Uterus (tissue), 4 donors: ENCODE data around the gene TMEM161A. TPM values are rescaled to one million over a fixed set of nuclear protein-coding genes. Genes with fewer than 3 reads are reported as not detected.
A peak's percentile ranks its signal among the peaks of the same experiment; 100 is the strongest.

Source experiments
- DNase-seq, 2 donors: peaks; one replicate each; pipeline ENCODE4 v3.0.0-alpha.2; 2019 to 2020
- H3K27ac ChIP-seq, 2 donors: fragments of 200-600 bp; sonication (generic); 1 replicate in 1 of 2; 2 replicates in 1 of 2; pipeline ENCODE4 v1.5.1; 2016 to 2018
- H3K27me3 ChIP-seq, 2 donors: fragments of 200-600 bp; sonication (generic); one replicate each; pipeline ENCODE4 v1.5.1; 2018 to 2019; ENCODE audit warnings: control low read depth in 1 of 2
- H3K36me3 ChIP-seq, 2 donors: fragments of 200-600 bp; sonication (generic); one replicate each; pipeline ENCODE4 v1.5.1; 2019; ENCODE audit warnings: control low read depth in 1 of 2
- H3K4me1 ChIP-seq, 2 donors: fragments of 200-600 bp; sonication (generic); one replicate each; pipeline ENCODE4 v1.5.1; 2018 to 2019; ENCODE audit warnings: control low read depth in 1 of 2
- H3K4me3 ChIP-seq, 2 donors: fragments of 200-600 bp; sonication (generic); 1 replicate in 1 of 2; 2 replicates in 1 of 2; pipeline ENCODE4 v1.5.1; 2018 to 2019; ENCODE audit warnings: mild to moderate bottlenecking in 1 of 2
- H3K9me3 ChIP-seq, 2 donors: fragments of 200-600 bp; sonication (generic); one replicate each; pipeline ENCODE4 v1.5.1; 2019; ENCODE audit warnings: control low read depth in 1 of 2
- CTCF ChIP-seq, 4 experiments: fragments of 200-600 bp in 2 of 4; fragments of 450-650 bp in 2 of 4; sonication (generic) in 2 of 4; IDR thresholded peaks; one replicate each; pipeline ENCODE4 v1.5.1; 2016 to 2019; ENCODE audit warnings: antibody characterized with exemption in 4 of 4, mild to moderate bottlenecking in 2 of 4, moderate library complexity in 1 of 4
- POLR2A ChIP-seq, 2 donors: fragments of 450-650 bp; IDR thresholded peaks; one replicate each; pipeline ENCODE4 v1.6.1; 2016; ENCODE audit warnings: antibody characterized with exemption in 2 of 2, mild to moderate bottlenecking in 1 of 2, moderate library complexity in 1 of 2
- intact Hi-C: fragments of 100-400 bp; cut with DNase I; formaldehyde crosslinking; loops from one replicate; pipeline ENCODE4 v1.15.1; 2023; ENCODE audit warnings: low total_unique reads
- total RNA-seq, 4 donors: library from RNA; depleted of rRNA in 3 of 4; stranded (reverse); fragments of >200 nt in 3 of 4; gene quantifications; one replicate each; pipeline versions ENCODE4 v1.1.0 to v1.2.4, GENCODE V29; 2014 to 2023
- donor health status: DM: yes; HTN: yes; CAD: no.

TMEM161A gene
- total RNA-seq, 4 donors from 2014 or later: 3.5 to 33.6 (median 17.3) TPM

DNA sequence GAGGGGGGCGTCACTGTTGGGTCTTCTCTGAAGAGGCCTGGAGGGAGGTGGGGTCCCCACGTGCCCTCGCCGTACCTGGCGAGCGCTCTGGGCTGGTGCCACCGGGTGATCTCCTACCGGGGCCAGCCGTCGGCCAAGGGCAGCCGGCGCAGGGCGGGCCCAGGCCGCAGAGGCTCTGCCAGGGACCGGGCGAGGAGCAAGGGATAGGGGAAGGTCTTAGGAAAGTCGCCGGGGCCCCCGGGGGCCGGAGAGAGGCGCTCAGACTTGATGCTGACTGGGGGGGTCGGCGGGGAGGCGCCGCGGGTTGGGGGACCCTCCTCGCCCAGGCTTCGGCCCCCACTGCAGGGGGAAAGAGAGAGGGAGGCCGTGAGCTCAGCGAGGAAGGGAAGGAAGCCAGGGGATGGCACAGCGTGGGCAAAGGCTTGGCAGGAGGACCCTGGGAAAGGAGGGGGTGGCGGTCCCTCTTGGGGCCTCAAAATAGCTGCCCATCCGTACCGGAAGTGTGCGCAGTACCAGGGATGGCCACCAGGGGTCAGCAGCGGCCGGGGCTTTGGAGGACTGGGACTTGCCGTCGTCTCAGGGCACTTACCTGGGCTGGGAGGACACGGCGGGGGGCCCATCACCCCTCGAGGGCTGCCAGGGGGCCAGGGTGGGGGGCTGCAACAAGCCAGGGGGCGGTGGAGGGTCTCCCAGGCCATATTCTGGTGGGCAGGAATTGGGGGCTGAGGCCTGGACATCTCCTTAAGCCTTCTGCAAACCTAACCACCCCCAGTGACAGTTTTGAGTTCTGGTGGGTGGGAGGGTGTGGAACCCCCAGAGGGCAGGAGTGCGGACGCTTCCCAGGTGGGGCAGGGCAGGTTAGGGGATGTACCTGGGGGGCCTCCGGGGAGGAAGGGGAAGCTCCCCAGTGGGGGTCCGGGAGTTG, 7.7 kb upstream of the TMEM161A start:
- no peak overlapping the region for H3K27ac ChIP-seq
- H3K36me3 ChIP-seq: no peaks in the 10 kb centered on the region
- peak; percentile 87 to 99 (median 94) for TF ChIP-seq CTCF (IDR thresholded peaks at IDR 0.05)
- TF ChIP-seq POLR2A (IDR thresholded peaks at IDR 0.05): no peak
- intact Hi-C loops: no loop called here
- H3K27me3 ChIP-seq: no peaks in the 10 kb centered on the region
- DNase-seq: peak; percentile 76 to 80
- H3K9me3 ChIP-seq: no peaks in the 10 kb centered on the region
- no peaks in the 10 kb centered on the region for H3K4me1 ChIP-seq
- no peak overlapping the region for H3K4me3 ChIP-seq

- intact Hi-C loops: no loop called here
- no peaks in the 10 kb centered on the region for H3K9me3 ChIP-seq
- no peak overlapping the region for H3K27ac ChIP-seq
- no peak for DNase-seq
- no peaks in the 10 kb centered on the region for H3K27me3 ChIP-seq
- no peaks in the 10 kb centered on the region for H3K36me3 ChIP-seq
- TF ChIP-seq POLR2A (IDR thresholded peaks at IDR 0.05): no peak
- no peak for TF ChIP-seq CTCF (IDR thresholded peaks at IDR 0.05)
- no peak overlapping the region for H3K4me3 ChIP-seq
- H3K4me1 ChIP-seq: no peaks in the 10 kb centered on the region
Observed at GRCh38 chr19:19145281-19145680, 7.0 kb upstream of the TMEM161A start.

GRCh38 chr19:19142347-19142746, 4.1 kb upstream of the TMEM161A start:
- no peaks in the 10 kb centered on the region for H3K9me3 ChIP-seq
- H3K27ac ChIP-seq: no peak overlapping the region
- no peak for TF ChIP-seq POLR2A (IDR thresholded peaks at IDR 0.05)
- no peak for TF ChIP-seq CTCF (IDR thresholded peaks at IDR 0.05)
- no peaks in the 10 kb centered on the region for H3K36me3 ChIP-seq
- intact Hi-C loops: no loop called here
- no peak for DNase-seq
- no peaks in the 10 kb centered on the region for H3K4me1 ChIP-seq
- no peak overlapping the region for H3K4me3 ChIP-seq
- H3K27me3 ChIP-seq: no peaks in the 10 kb centered on the region

DNA sequence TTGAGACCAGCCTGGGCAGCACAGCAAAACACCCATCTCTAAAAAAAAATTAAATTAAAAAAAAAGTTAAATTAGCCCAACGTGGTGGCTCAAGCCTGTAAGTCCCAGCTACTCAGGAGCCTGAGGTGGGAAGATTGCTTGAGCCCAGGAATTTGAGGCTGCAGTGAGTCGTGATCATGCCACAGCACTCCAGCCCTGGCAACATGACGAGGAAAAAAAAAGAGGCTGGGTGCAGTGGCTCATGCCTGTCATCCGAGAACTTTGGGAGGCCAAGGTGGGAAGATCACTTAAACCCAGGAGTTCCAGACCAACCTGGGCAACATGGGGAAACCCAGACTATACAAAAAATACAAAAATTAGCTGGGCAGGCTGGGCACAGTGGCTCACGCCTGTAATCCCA, 2.2 kb upstream of the TMEM161A start:
- Histone ChIP-seq H3K4me3 (no peak overlapping the region), H3K27me3 (no peaks in the 10 kb centered on the region), H3K4me1 (no peaks in the 10 kb centered on the region), H3K36me3 (no peaks in the 10 kb centered on the region), H3K9me3 (no peaks in the 10 kb centered on the region), H3K27ac (no peak overlapping the region)
- no peak for DNase-seq
- intact Hi-C loops: no loop called here
- TF ChIP-seq CTCF (IDR thresholded peaks at IDR 0.05) (no peak), POLR2A (IDR thresholded peaks at IDR 0.05) (no peak)

GRCh38 chr19:19139876-19140229, 1.6 kb upstream of the TMEM161A start:
- no peaks in the 10 kb centered on the region for H3K36me3 ChIP-seq
- no peaks in the 10 kb centered on the region for H3K4me1 ChIP-seq
- no peak for DNase-seq
- no peaks in the 10 kb centered on the region for H3K9me3 ChIP-seq
- TF ChIP-seq POLR2A (IDR thresholded peaks at IDR 0.05) (no peak), CTCF (IDR thresholded peaks at IDR 0.05) (no peak)
- H3K4me3 ChIP-seq: no peak overlapping the region
- H3K27ac ChIP-seq: no peak overlapping the region
- no peaks in the 10 kb centered on the region for H3K27me3 ChIP-seq
- intact Hi-C loops: no loop called here
